Liver (tissue), 3 donors: Measurements from ENCODE around the gene INPP5J.

Experiments
- FOXA2 ChIP-seq: IDR thresholded peaks from 2 replicates; pipeline ENCODE4 v1.6.1; 2016; ENCODE audit warnings: antibody characterized with exemption
- JUND ChIP-seq, 2 donors: IDR thresholded peaks; 2 replicates each; pipeline ENCODE4 v1.6.1; 2016; ENCODE audit warnings: antibody characterized with exemption in 2 of 2
- NR2F2 ChIP-seq: IDR thresholded peaks from 2 replicates; pipeline ENCODE4 v1.6.1; 2016; ENCODE audit warnings: antibody characterized with exemption
- RAD21 ChIP-seq, 2 donors: IDR thresholded peaks; 2 replicates each; pipeline ENCODE4 v1.6.1; 2016; ENCODE audit warnings: antibody characterized with exemption in 2 of 2, mild to moderate bottlenecking in 2 of 2
- YY1 ChIP-seq: IDR thresholded peaks from 2 replicates; pipeline ENCODE4 v1.6.1; 2016; ENCODE audit warnings: antibody characterized with exemption, mild to moderate bottlenecking
- TF ChIP-seq, protein P1 (sequence below): fragments of 150-350 bp; IDR thresholded peaks from 2 replicates; pipeline ENCODE4 v1.5.1; 2017; ENCODE audit warnings: improper control_type of control experiment, low read depth, low read length; ENCODE audit not compliant: missing input control
- TF ChIP-seq, protein P2 (sequence below): IDR thresholded peaks from 2 replicates; pipeline ENCODE4 v1.6.1; 2016; ENCODE audit warnings: antibody characterized with exemption, mild to moderate bottlenecking
- donor health status: healthy.
- donor health status: healthy.

DNA sequence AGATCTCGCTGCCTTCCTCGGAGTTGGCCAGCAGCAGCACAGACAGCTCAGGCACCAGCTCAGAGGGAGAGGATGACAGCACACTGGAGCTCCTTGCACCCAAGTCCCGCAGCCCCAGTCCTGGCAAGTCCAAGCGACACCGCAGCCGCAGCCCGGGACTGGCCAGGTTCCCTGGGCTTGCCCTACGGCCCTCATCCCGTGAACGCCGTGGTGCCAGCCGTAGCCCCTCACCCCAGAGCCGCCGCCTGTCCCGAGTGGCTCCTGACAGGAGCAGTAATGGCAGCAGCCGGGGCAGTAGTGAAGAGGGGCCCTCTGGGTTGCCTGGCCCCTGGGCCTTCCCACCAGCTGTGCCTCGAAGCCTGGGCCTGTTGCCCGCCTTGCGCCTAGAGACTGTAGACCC lies 11.1 kb downstream of the INPP5J start:
- TF ChIP-seq, protein P1, sequence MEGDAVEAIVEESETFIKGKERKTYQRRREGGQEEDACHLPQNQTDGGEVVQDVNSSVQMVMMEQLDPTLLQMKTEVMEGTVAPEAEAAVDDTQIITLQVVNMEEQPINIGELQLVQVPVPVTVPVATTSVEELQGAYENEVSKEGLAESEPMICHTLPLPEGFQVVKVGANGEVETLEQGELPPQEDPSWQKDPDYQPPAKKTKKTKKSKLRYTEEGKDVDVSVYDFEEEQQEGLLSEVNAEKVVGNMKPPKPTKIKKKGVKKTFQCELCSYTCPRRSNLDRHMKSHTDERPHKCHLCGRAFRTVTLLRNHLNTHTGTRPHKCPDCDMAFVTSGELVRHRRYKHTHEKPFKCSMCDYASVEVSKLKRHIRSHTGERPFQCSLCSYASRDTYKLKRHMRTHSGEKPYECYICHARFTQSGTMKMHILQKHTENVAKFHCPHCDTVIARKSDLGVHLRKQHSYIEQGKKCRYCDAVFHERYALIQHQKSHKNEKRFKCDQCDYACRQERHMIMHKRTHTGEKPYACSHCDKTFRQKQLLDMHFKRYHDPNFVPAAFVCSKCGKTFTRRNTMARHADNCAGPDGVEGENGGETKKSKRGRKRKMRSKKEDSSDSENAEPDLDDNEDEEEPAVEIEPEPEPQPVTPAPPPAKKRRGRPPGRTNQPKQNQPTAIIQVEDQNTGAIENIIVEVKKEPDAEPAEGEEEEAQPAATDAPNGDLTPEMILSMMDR: no peak
- TF ChIP-seq FOXA2 (no peak), YY1 (no peak), RAD21 (IDR thresholded peaks at IDR 0.05) (no peak), JUND (IDR thresholded peaks at IDR 0.05) (no peak), NR2F2 (no peak)
- TF ChIP-seq, protein P2, sequence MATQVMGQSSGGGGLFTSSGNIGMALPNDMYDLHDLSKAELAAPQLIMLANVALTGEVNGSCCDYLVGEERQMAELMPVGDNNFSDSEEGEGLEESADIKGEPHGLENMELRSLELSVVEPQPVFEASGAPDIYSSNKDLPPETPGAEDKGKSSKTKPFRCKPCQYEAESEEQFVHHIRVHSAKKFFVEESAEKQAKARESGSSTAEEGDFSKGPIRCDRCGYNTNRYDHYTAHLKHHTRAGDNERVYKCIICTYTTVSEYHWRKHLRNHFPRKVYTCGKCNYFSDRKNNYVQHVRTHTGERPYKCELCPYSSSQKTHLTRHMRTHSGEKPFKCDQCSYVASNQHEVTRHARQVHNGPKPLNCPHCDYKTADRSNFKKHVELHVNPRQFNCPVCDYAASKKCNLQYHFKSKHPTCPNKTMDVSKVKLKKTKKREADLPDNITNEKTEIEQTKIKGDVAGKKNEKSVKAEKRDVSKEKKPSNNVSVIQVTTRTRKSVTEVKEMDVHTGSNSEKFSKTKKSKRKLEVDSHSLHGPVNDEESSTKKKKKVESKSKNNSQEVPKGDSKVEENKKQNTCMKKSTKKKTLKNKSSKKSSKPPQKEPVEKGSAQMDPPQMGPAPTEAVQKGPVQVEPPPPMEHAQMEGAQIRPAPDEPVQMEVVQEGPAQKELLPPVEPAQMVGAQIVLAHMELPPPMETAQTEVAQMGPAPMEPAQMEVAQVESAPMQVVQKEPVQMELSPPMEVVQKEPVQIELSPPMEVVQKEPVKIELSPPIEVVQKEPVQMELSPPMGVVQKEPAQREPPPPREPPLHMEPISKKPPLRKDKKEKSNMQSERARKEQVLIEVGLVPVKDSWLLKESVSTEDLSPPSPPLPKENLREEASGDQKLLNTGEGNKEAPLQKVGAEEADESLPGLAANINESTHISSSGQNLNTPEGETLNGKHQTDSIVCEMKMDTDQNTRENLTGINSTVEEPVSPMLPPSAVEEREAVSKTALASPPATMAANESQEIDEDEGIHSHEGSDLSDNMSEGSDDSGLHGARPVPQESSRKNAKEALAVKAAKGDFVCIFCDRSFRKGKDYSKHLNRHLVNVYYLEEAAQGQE: no peak
